Stimulated activated CD8-positive, alpha-beta memory T cell treated with anti-CD3 and anti-CD28 coated beads, Interleukin-7, amount 100 ng/mL, for 4 hours (primary cell): ENCODE data around the gene RASL10B.
"Not testable (repeated sequence)": the region's sequence is repeated elsewhere in the genome, so short reads cannot be mapped to it uniquely, and the experiment has no call there.

Experiments used
- DNase-seq, 2 donors: peaks; one replicate each; pipeline ENCODE4 v3.0.0-alpha.2; 2020; ENCODE audit warnings: low read depth in 2 of 2

The RASL10B gene

GRCh38 chr17:35742896-35743477, 11.5 kb downstream of the RASL10B start:
- no peak for DNase-seq

DNA sequence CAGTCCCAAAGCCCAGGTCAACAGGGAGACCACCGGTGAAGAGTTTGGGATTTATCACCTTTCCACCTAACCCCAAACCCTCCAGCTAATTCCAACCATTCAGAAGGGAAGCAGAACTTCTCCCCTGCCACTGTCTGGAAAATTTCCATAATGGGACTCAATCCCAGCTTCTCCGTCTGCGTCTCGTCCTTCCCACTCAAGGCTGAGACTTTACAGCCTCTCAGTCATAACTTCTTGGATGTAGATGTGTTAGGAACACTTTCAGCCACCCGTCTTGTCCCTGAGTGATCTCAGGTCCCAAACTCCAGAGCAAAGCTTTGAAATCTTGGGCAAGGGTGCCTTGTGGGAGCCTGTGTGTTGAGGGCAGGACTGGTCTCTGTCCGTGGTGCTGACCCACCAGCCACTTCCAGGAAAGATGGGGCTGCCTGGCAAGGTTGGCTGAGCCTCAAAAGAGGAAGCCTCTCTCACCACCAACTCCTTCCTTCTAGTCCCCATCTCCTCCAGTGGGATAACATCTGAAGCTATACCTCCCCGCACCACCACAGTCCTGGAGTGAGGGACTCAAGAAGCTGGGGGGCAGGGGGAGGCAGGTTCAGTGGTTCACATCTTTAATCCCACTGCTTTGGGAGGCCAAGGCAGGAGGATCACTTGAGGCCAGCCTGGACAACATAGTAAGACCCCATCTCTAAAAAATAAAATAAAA, 12.3 kb downstream of the RASL10B start:
- DNase-seq, result no peak

GRCh38 chr17:35744830-35745229, 13.4 kb downstream of the RASL10B start:
- DNase-seq, result no peak

DNA sequence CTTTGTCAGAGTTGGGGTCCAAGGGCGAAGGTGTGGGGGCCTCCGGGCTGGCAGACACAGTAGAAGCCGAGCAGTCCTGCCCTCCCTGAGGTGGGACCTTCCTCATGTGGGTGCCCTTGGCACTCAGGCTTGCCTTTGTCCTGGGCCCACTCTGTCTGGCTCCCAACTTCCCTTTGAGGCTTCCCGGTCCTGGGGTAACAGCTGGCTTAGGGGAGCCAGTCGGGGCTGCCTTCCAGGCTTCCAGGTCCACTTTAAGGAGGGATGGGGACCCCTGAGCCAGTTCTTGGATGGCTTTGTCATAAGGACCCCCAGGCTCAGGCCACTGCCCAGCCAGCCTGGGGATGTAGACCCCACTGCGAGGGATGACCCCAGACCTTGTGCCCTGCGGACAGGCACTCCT, 13.8 kb downstream of the RASL10B start:
- no peak for DNase-seq

DNA sequence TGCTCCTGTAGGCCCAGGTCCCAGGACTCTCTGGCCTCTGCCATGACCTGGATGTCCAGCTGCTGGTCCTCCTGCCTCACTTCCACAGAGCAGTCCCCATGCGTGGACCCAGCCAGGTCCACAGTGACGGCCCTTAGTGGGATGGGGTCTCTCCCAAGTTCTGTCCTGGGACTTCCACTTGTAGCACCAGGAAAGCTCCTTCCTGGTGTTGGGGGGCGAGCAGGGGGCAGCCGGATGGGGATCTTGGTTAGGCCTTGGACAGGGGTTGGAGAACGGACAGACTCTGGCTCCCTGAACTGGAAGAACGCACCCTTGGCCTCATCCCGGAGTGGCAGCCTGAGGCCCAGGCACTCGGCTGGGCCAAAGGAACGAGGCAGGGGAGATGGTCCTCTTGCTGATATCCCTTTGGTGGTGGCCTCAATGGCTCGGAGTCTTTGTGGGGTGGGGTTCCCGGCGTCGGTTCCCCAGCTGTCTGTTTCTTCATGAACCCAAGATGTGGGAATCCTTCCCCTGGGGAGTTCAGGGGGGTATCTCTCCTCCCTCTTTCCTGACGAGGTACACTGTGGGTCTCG, 14.4 kb downstream of the RASL10B start:
- no peak for DNase-seq

GRCh38 chr17:35747540-35748017, 16.1 kb downstream of the RASL10B start:
- DNase-seq, result peak; percentile 46 to 61

- DNase-seq, result no peak
These were observed 17.0 kb downstream of the RASL10B start for GRCh38 chr17:35748341-35748841.

DNA sequence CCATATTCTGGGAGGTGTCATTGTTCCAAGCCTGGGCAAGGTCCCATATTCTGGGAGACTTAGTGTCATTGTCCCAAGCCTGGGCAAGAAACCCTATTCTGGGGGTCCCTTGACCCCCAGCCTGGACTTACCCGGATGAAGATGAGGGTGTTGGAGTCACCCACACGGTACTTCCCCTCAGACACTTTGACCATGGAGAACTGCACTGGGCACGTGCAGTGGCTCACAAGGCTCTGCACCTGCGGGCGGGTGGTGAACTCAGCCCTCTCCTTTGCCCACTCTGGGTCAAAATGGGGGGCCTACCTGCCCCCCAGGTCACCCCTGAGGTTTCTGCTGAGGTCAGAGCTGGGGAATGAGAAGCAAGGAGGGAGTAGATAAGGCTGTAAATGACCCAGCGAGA, 17.5 kb downstream of the RASL10B start:
- no peak for DNase-seq

DNA sequence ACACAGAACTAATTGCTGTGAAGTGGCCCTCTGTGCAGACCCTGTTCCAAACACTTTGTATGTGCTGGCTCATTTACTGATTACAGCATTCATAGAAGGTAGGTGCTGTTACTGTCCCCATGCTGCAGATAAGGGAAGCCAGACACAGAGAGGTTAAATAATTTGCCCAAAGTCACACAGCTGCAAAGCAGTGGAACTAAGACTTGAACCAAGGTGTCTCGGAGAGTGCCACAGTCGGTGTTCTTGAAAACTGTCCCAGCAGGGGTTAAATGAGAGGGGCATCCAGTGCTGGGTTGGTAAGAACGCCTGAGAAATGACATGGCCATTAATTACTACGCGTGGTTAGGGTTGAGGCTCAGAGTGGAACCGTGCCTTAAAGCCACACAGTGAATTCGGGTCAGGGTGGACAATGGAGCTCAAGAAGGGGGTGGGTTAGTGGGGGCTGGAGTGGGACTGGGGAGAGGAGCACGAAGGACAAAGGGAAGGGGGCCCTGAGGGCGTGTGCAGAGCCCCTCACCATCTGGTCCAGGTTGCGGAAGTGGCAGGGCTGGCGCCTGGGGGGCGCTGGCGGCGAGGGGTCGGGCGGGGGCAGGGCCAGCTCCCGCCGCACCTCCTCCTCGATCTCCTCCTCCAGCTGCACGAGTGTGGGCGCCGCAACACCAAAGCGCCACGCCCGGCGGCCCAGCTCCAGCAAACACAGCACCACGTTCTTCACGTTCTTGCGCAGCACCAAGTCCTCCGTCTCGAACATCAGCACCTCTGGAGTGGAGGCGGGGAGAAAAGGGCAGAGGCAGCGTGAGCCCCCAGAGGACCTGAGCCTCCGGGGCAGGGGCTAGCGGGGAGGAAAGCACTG, 18.3 kb downstream of the RASL10B start:
- no peak for DNase-seq

DNA sequence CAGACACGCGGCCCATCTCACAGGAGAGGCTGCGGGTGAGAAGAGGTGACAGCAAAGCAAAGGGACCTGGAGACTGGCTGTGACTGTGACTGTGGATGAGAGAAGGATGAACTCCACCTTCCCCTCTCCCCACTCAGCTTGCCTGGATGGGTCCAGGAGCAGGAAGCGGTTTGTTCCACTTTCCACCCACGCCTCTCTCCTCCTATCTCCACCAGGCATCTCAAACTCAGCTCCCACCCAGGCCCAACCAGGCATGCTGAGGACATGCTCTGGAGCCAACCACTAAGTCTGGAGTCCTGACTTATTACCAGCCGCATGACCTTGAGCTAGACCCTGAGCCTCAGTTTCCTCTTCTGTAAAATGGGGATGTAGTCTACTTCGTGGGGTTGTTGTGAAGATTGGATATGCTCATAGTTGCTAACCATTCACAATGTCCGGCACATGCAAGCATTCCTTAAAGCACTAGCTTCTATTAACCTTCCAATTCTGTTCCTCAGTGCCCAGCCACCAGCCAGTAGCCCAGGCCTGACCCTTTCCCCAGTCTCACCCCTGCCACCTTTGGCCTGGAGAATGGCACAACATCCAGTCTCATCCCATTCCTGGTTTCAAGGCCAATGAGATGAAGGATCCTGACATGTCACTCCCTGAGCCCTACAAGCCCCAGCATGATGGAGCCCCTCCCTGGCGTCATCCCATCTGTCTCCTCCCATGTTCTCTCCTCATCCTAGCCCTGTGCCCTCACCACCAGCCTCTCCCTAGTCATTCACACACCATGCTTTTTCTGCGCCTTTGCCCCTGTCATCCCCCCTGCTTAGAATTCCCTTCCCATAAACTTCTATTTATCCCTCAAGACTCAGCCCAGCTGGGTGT, 19.3 kb downstream of the RASL10B start:
- no peak for DNase-seq

GRCh38 chr17:35751541-35751940, 20.1 kb downstream of the RASL10B start:
- not testable (repeated sequence) for DNase-seq

- no peak for DNase-seq
These were observed 21.0 kb downstream of the RASL10B start for GRCh38 chr17:35752471-35752870.

DNA sequence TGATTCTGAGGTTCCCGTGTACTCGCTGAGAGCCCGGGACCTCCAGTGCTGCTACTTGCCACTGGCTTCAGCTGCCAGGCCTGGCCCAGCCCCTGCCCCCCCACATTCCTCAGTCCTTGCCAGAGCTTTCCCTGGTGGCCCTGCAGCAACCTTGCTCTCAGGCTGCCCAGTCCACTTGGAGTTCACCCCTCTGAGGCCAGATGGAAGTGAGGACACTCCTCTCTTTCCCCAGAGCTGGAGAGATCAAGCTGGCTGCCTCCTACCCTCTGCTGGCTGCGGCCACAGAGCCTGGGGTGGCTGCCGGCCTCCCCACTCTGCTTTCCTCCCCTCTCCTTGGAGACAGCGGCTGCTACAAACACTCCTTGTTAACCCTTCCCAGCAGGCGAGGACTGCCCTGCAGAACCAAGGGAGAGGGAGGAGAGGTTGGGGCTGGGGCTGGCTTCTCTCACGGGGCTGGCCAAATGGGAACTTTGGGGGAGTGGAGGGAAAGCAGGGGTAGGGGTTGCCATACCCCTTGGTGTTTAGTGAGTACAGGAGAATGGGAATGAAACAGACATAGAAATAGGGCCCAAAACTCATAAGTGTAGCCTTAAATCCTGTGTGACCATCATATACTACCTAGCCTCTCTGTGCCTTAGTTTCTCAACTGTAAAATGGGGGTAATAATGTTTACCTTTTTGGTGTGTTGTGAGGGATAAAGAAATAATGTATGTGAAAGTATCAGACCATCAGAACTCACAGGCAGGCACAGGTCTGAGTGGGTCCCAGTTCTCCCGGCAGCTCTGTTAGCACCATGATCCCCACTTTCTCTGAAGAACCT, 21.7 kb downstream of the RASL10B start, which contains the start of gene GAS2L2:
GAS2L2 (minus strand) TSS at position 295 of the 820 bp plus-strand sequence. CDS start 389 bp downstream, outside the sequence.
- no peak for DNase-seq

DNA sequence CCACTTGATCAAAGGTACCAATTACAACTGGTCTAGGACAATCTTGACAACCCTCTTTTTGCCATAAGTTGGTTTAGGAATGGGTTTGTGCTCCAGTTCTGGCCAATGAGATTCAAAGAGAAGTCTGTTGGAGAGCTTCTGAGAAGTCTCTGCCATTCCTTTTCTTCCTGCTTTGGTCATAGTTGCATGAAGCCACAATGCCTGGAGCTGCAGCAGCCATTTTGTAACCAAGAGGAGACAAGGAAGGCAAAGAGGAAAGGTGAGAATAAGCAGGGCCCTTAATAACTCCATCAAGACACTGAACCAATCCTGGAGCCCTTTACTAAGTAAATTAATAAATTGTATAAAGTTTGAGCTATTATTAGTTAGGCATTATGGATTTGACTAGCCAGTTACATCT, 25.8 kb downstream of the RASL10B start:
- no peak for DNase-seq

DNA sequence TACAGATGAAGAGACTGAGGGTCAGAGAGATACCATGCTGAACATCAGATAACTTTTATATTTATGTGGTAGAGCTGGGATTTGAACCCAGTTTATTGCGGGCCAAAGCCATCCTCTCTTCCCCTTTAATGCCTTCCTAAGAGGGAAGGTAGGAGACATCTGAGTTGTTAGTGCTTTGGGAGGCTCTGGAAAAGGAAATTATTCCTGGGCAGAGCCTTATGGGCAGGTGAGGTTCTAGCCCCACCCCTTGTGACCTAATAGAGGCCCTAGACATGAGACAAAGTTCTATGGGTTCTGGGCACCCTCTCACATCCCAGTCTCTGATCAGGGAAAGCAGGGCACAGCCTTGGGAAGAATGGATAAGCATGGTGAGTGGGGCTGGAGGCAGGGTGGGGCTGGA, 29.1 kb downstream of the RASL10B start, which contains the start of gene C17orf50:
C17orf50 (plus strand) TSS at position 301 of the 400 bp plus-strand sequence; CDS start at position 356, 55 bp downstream.
- no peak for DNase-seq

DNA sequence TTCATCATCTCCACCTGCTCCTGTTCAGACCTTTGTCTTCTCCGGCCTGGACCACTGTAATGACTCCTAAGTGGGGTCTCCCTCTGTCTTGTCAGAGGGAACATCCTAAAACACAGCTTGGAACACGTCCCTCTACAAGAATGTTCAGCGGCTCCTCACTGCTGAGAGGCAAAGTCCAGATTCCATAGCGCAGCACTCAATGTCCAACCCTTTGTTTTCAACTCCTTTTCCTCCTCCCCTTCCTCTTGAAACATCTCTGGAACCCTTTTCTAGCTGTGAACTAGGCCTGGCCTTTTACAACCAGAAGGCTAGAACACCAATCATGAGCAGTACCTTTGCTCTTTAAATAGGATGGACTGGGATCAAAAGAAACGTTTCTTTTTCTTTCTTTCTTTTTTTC, 30.2 kb downstream of the RASL10B start:
- no peak for DNase-seq

- DNase-seq, result no peak
These were observed 32.3 kb downstream of the RASL10B start for GRCh38 chr17:35763767-35764122.

GRCh38 chr17:35764123-35764991, 32.9 kb downstream of the RASL10B start:
- peak; percentile 63 to 82 for DNase-seq
